Glomerular endothelial cell (primary cell): ENCODE results near the gene GNL2. TPM values are rescaled to one million over a fixed set of nuclear protein-coding genes. Genes with fewer than 3 reads are reported as not detected.
"Not testable (repeated sequence)": the region's sequence is repeated elsewhere in the genome, so short reads cannot be mapped to it uniquely, and the experiment has no call there.

Experiments
- DNase-seq: peaks from one replicate; pipeline ENCODE4 v3.0.0-alpha.2; 2011; ENCODE audit warnings: low read depth, low spot score; ENCODE audit errors: extremely low read depth
- total RNA-seq: library from RNA; depleted of rRNA; stranded (reverse); fragments of >200 nt; gene quantifications from 2 replicates; pipeline ENCODE4 v1.2.3, GENCODE V29; 2015

The GNL2 gene
- total RNA-seq, 1 donor from 2014 or later, result 55.2 TPM

DNA sequence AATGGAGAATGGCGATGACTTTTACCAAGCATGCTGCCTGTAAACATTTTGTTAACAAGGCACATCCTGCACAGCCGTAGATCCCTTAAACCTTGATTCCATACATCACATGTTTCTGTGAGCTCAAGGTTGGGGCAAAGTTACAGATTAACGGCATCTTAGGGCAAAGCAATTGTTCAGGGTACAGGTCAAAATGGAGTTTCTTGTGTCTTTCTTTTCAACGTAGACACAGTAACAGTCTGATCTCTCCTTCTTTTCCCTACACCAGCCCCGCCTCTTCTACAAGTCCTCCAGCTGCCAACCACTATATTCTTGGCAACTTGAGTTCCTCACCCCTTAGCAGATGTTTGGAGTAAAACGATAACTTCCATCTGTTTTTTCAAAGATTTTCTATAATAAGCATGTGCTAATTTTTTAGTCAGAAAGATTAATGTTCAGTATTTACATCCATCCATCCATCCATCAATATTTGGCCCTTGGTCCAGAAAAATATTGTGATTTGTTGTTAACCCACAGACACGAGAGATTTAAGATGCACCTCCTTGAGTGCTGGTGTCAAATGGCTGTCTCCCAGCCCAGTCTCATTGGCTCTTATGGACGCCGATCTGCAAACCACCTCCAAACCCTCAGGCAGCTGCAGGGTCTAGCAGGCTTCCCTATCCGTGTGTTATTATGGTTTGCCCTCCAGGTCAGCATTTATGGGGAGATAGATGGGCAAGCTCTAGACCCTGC lies 35.2 kb downstream of the GNL2 start:
- DNase-seq, result no peak

DNA sequence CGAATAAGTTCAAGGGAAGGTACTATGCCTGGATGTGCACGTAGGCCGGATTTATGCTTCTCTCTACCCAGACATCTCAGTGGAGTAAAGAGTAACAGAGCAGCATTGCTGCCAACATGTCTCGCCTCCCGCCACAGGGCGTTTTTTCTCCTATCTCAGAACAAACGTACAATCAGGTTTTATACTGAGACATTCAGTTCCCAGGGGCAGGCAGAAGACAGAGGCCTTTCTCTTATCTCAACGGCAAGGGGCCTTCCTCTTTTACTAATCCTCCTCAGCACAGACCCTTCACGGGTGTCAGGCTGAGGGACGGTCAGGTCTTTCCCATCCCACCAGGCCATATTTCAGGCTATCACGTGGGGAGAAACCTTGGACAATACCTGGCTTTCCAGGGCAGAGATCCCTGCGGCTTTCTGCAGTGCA lies 35.8 kb downstream of the GNL2 start:
- not testable (repeated sequence) for DNase-seq

DNA sequence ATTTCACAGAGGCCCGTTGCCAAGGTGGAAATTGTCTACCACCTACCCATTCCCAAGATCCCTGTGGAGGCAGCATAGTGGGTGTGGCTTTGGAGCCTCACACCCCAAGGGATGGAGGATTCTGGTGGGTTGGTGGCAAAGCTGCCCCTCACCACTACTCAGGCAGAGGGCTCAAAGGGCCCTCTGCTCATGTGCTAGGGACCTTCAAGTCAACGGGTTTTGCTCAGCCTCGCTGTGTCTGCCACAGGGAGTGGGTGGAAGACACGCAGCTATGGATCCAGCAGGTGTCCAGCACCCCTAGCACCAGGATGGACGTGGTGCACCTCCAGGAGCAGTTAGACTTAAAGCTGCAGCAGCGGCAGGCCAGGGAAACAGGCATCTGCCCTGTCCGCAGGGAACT lies 36.7 kb downstream of the GNL2 start:
- DNase-seq, result no peak

DNA sequence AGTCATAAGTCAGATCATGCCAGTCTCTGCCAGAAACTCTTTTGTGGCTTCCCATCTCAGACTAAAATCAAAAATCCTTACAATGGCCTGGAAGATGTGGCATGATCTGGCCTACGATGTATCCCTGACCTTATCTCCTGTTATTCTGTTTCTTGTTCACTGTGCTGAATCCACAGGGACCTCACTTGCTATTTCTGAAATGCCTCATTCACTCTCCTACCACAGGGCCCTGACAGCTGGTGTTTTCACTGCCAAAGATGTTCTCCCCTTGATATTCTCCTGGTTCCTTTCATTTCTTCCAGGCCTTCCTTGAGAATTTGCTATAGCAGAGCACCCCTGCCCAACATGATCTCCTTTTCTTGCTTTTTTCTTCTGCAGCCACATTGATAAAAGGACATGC lies 37.3 kb downstream of the GNL2 start:
- no peak for DNase-seq

DNA sequence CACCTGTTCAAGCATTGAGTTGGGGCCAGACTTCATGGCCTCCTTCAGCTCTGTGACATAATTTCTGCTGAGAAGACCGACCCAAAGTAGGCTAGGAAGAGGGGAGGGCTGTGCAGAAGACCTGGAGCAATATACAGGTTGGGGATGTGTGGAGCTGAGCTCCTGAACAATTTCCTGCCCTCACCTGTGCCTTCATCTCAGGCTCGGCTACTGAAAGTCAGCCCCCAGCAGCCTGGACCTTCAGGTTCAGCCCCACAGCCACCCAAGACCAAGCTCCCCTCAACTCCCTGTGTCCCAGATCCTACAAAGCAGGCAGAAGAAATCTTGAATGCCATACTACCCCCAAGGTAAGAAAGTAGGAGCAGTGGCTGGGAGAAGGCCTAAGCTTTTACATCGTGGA lies 38.3 kb downstream of the GNL2 start:
- DNase-seq, result no peak

DNA sequence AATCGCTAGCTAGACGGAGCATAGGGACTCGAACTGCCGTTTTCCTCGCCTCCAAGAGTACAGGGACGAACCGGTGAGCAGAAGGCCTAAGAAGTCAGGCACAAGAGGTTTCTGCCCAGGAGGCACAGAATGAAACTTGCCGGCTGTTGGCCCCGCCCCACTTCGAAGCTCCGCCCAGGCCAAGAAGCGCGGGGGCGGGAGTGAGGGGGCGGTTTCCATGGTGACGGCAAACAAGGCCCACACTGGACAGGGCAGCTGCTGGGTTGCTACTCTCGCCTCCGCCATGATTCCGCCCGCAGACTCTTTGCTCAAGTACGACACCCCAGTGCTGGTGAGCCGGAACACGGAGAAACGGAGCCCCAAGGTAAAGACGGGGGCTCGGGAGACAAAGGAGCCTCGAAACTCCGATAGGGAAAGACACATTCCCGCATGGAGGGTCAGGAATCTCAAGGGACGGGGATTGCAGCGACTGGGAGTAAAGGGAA lies 39.0 kb downstream of the GNL2 start, which contains the start of gene DNALI1:
DNALI1 (plus strand) TSS at position 229 of the 485 bp plus-strand sequence; CDS start at position 284, 55 bp downstream.
- no peak for DNase-seq

DNA sequence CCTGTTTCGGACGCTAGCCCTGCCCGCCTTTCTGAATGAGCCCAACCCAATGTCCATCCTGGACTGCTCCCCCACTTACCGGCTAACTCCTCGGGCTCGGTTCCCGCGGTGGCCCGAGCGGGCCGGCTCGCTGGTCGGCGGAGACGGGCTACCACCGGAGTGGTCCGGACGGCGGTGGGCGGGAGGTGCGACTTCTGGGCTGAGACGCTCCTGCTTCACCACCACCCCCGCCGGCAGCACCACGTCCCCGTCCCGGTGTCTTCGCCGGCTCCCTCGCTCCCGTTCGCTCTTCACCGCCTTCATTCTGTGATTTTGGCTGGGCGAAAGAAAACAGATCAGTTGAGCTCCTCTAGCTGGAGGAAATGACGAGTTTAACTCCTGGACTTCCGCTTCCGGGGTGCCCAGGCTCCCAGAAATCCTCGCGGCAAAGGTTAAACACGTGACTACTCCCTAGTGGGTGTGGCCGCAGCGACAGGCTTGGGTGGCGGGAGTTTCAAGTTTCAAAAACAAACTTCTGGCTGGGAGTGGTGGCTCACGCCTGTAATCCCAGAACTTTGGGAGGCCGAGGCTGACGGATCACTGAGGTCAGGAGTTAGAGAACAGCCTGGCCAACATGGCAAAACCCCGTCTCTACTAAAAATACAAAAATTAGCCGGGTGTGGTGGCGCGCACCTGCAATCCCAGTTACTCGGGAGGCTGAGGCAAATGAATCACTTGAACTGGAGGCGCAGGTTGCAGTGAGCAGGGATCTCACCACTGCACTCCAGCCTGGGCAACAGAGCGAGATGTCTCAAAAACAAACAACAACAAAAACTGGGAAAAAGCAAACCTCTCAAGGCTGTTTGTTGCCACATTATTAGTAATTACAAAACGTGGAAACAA lies 41.6 kb downstream of the GNL2 start, which contains the start of gene SNIP1:
SNIP1 (minus strand) TSS at position 367 of the 882 bp plus-strand sequence; CDS start at position 303, 64 bp downstream.
- DNase-seq, result no peak

DNA sequence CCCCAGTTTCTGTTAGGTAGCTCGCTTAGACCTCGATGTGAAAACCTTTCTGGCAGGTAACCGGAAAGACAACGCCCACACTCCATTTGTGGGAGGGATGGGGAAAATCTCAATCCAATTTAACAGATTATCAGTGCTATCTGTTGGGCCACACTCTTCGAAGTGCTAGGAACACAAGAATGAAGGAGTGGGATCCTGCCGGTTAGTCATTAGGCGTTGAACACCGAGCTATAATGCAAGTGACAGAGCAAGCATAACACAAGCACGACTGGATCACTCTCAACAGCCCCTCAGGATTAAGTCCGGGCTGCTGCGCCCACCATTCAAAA lies 42.2 kb downstream of the GNL2 start:
- DNase-seq, result no peak

DNA sequence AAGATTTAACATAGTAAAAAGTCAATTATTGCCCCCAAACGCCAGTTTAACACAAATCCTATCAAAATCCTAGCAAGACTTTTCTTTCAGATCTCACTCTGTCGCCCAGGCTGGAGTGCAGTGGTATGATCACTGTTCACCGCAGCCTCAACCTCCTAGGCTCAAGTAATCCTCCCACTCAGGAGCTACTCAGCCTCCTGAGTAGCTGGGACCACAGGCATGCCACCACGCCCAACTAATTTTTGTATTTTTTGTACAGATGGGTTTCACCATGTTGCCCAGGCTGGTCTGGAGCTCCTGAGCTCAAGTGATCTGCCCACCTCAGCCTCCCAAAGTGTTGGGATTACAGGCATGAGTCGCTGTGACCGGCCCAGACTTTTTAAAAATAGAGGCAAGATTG lies 46.4 kb downstream of the GNL2 start:
- no peak for DNase-seq

DNA sequence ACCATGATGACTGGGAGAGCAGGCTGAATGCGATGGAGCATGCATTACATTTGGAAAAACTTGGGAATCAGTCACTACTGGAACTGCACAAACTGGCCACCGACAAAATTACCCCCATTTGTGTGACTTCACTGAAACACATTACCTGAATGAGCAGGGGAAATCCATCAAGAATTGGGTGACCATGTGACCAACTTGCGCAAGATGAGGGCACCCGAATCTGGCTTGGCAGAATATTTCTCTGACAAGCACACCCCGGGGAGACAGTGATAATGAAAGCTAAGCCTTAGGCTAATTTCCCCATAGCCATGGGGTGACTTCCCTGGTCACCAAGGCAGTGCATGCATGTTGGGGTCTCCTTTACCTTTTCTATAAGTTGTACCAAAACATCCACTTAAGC lies 50.7 kb downstream of the GNL2 start:
- DNase-seq, result no peak

DNA sequence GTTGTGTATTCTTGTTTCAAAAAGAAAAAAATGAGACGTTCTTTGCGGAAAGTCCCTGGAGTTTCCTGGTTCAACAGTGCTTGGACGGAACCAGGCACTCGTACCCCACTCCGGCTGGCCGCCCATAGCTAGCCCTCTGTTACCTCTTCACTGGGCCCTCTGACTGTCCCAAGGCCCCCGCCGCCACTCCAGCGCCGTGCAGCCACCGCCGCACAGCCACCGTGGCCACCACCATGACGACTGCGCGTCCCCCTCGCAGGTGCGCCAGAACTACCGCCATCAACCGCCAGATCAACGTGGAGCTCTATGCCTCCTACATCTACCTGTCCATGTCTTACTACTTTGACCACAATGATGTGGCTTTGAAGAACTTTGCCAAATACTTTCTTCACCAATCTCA lies 51.2 kb downstream of the GNL2 start:
- no peak for DNase-seq

DNA sequence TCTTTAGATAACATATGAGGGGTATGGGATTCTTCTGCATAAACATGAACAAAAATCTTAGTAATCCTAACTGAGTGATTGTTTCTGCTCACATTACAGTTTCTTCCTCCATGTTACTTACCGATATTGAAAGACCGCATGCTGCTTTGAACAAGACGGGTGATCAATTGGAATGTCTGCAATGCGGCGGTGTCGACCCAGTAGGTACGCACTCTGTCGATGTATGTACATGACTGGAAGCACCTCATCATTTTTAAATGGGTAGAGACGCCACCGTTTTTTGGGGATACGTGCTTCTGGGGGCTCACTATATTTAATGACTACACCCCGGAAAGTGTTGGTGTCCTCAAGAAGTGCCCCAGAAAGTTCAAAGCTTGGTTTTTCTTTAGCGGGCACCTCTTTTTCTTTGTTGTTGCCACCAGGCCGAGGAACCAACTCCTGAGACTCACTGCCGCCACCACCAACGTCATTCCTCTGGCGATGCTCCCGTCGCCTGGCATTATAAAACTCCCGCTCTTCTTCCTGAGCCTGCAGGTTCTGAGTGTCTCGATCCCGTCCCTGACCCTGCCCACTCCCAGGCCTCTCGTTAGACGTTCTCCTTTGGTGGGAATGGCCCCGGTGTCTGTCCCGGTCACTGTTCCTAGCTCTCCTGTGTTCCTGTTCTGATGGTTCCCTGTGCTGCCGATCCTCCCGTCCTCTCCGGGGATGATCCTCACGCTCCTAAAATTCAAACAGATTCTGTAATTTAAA lies 55.5 kb downstream of the GNL2 start:
- no peak for DNase-seq

DNA sequence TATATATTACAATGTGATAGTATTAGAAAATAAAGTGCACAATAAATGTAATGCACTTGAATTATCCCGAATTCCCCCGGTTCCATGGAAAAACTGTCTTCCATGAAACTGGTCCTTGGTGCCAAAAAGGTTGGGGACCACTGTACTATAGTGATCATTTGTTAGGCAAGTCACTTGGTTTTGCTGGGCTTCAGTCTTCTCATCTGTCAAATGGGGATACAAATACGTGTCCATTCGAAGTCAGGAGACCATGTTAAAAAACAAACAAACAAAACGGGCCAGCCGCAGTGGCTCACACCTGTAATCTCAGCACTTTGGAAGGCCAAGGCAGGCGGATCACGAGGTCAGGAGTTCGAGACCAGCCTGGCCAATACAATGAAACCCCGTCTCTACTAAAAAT lies 56.6 kb downstream of the GNL2 start:
- not testable (repeated sequence) for DNase-seq

DNA sequence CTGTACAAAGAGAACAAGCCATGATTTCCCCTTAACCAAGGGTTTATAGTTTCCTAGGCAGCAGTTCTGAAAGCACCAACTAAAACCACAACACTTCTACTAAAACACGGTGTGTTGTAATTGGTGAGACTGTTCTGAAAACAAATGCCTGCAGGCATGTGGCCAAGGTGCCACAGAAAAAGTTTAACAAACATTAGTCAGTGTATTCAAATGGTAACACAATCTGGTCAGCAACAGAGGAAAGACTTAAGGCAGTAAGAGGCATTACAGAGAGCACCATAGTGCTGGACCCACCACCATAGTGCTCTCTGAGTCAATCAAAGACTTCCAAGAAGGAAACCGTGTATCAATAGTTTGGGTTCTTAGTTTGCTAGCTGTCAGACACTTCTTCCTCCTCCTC lies 58.4 kb downstream of the GNL2 start:
- no peak for DNase-seq

DNA sequence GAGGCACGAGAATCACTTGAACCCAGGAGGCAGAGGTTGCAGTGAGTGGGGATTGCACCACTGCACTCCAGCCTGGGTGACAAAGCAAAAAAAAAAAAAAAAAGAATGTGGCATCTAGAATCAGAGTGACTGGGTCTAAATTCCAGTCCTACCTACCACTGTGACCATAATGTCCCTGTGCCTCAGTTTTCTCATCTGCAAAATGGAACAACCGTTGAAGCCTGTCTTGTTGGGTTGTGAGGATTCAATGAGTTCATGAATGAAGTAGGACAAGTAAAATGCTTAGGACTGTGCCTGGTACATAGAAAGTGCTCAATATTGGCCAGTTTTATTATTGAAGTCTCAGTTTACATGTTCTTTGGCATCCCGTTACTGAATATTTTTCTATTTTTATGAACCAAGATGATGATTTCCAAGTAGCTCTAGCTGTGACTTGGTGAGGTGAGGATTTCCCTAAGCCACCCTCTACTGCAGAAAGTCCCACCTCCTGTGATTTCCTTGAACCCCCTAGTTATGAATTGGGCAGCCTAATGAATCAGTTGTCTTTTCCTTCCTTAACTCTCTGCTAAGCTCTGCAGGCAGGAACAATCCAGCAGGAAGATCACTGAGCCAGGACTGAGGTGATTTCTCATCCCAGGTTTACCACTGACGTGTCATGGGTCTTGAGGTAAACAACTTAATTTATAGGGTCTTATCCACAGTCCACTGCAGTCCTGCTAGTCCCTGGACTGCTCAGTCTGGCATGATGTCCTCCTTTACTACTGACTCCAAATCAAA lies 62.2 kb downstream of the GNL2 start:
- DNase-seq, result no peak

DNA sequence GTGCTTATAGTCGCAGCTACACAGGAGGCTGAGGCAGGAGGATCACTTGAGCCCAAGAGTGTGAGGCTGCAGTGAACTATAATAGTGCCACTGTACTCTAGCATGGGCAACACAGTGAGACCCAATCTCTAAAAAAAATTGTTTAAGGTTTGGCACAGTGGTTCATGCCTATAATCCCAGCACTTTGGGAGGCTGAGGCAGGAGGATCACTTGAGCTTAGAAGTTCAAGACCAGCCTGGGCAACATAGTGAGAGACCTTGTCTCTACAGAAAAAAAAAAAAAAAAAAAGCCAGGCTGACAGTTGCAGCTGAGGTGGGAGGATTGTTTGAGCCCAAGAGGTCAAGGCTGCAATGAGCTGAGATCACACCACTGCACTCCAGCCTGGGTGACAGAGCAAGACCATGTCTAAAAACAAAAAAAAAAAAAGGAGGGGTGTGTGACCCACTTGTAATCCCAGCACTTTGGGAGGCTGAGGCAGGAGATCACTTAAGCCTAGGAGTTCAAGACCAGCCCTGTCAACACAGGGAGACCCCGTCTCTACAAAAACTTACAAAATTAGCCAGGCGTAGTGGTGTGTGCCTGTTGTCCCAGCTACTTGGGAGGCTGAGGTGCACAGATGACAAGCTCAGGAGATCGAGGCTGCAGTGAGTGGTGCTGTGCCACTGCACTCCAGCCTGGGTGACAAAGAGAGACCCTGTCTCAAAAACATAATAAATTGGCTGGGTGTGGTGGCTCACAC lies 63.1 kb downstream of the GNL2 start:
- not testable (repeated sequence) for DNase-seq

DNA sequence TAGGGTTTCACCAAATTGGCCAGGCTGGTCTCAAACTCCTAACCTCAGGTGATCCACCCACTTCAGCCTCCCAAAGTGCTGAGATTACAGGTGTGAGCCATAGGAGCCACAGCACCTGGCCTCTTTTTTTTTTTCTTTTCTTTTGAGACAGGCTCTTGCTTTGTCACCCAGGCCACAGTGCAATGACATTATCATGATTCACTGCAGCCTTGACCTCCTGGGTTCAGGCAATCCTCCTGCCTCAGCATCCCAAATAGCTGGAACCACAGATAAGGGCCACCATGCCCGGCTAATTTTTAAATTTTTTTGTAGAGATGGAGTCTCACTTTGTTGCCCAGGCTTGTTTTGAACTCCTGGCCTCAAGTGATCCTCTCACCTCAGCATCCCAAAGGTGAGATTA lies 65.8 kb downstream of the GNL2 start:
- not testable (repeated sequence) for DNase-seq

DNA sequence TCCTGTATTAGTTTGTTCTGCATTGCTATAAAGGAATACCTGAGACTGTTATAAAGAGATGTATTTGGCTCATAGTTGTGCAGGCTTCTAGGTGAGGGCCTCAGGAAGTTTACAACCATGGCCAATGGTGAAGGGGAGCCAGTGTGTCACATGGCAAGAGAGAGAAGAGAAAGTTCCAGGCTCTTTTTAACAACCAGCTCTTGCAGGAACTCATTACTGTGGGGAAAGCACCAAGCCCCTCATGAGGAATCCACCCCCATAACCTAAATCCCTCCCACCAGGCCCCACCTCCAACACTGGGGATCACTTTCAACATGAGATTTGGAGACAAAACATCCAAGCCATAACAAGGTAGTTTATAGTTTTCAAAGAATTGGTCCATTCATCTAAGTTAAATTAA lies 76.1 kb downstream of the GNL2 start:
- no peak for DNase-seq

DNA sequence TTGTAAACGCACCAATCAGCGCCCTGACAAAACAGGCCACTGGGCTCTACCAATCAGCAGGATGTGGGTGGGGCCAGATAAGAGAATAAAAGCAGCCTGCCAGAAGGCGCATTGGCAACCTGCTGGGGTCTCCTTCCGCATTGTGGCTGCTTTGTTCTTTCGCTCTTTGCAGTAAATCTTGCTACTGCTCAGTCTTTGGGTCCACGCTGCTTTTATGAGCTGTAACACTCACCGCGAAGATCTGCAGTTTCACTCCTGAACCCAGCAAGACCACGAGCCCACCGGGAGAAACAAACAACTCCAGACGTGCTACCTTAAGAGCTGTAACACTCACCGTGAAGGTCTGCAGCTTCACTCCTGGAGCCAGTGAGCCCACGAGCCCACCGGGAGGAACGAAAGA lies 76.8 kb downstream of the GNL2 start:
- DNase-seq, result not testable (repeated sequence)

DNA sequence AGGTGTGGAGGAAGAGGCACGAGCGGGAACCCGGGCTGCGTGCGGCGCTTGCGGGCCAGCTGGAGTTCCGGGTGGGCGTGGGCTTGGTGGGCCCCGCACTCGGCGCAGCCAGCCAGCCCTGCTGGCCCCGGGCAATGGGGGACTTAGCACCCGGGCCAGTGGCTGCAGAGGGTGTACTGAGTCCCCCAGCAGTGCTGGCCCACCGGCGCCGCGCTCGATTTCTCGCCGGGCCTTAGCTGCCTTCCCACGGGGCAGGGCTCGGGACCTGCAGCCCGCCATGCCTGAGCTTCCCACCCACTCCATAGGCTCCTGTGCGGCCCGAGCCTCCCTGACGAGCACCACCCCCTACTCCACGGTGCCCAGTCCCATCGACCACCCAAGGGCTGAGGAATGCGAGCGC lies 77.5 kb downstream of the GNL2 start:
- DNase-seq, result not testable (repeated sequence)
